Measurements from ENCODE around the gene GOLPH3. TPM values are rescaled to one million over a fixed set of nuclear protein-coding genes. Genes with fewer than 3 reads are reported as not detected.
"Not testable (repeated sequence)": the region's sequence is repeated elsewhere in the genome, so short reads cannot be mapped to it uniquely, and the experiment has no call there.

The GOLPH3 gene
- total RNA-seq, 1 donor from 2014 or later: 105 TPM

DNA sequence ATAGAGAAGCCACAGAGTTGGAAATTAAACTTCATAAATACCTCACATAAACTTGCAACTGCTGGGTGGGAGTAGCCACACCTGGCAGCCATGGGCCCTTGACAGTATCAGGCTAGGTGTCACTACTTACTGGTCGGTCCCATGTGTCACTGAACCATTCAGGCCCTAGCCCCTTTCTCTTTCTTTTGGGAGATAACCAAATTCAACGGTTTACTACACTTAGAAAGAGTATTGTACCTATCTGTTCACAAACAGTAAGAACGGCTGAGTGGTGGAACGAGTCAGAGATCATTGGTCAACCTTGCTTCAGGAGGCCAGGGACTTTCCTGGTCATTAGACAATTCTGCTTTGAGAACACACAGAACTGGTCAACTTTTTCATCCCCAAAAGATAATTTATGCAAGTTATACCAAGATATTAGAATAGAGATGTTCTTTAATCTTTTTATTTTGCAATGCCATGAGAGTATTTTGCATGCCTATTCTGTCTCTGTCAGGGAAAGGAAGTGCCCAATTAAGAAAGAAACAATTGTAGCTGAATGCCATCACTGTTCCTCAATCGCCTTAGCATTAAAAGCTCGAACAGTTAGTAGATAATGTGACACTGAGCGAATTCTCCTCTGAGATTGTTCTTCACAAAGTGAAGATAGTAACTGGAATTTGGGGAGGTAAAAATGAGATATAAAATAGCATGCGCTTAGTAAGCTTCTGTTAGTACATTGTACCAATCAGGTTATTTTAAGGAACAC is 50.9 kb downstream of the GOLPH3 start:
- no peaks in the 10 kb centered on the region for H3K9me3 Mint-ChIP-seq (ENCODE audit: unreplicated experiment)
- H3K36me3 Mint-ChIP-seq (ENCODE audit: low read depth, unreplicated experiment): peaks cover 35% of the 10 kb centered on the region
- DNase-seq (ENCODE audit: low spot score): no peak
- H3K27ac Mint-ChIP-seq (ENCODE audit: unreplicated experiment): peak overlapping the region; percentile 39
- H3K4me3 Mint-ChIP-seq (ENCODE audit: unreplicated experiment): no peak overlapping the region
- peaks cover 3% of the 10 kb centered on the region for H3K27me3 Mint-ChIP-seq (ENCODE audit: unreplicated experiment)
- peaks cover 22% of the 10 kb centered on the region for H3K4me1 Mint-ChIP-seq (ENCODE audit: unreplicated experiment)
- TF ChIP-seq, protein P1, sequence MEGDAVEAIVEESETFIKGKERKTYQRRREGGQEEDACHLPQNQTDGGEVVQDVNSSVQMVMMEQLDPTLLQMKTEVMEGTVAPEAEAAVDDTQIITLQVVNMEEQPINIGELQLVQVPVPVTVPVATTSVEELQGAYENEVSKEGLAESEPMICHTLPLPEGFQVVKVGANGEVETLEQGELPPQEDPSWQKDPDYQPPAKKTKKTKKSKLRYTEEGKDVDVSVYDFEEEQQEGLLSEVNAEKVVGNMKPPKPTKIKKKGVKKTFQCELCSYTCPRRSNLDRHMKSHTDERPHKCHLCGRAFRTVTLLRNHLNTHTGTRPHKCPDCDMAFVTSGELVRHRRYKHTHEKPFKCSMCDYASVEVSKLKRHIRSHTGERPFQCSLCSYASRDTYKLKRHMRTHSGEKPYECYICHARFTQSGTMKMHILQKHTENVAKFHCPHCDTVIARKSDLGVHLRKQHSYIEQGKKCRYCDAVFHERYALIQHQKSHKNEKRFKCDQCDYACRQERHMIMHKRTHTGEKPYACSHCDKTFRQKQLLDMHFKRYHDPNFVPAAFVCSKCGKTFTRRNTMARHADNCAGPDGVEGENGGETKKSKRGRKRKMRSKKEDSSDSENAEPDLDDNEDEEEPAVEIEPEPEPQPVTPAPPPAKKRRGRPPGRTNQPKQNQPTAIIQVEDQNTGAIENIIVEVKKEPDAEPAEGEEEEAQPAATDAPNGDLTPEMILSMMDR (IDR thresholded peaks at IDR 0.05; ENCODE audit: unreplicated experiment): no peak

DNA sequence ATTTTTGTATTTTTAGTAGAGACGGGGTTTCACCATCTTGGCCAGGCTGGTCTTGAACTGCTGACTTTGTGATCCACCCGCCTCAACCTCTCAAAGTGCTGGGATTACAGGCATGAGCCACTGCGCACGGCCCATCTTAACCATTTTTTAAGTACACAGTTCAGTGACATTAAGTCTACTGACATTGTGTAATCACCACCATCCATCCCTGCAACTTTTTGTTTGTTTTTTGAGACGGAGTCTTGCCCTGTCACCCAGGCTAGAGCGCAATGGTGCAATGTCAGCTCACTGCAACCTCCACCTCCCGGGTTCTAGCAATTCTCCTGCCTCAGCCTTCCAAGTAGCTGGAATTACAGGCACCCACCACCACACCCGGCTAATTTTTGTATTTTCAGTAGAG is 55.2 kb downstream of the GOLPH3 start:
- peaks cover 12% of the 10 kb centered on the region for H3K4me1 Mint-ChIP-seq (ENCODE audit: unreplicated experiment)
- DNase-seq (ENCODE audit: low spot score); H3K4me3 Mint-ChIP-seq (ENCODE audit: unreplicated experiment): not testable (repeated sequence)

DNA sequence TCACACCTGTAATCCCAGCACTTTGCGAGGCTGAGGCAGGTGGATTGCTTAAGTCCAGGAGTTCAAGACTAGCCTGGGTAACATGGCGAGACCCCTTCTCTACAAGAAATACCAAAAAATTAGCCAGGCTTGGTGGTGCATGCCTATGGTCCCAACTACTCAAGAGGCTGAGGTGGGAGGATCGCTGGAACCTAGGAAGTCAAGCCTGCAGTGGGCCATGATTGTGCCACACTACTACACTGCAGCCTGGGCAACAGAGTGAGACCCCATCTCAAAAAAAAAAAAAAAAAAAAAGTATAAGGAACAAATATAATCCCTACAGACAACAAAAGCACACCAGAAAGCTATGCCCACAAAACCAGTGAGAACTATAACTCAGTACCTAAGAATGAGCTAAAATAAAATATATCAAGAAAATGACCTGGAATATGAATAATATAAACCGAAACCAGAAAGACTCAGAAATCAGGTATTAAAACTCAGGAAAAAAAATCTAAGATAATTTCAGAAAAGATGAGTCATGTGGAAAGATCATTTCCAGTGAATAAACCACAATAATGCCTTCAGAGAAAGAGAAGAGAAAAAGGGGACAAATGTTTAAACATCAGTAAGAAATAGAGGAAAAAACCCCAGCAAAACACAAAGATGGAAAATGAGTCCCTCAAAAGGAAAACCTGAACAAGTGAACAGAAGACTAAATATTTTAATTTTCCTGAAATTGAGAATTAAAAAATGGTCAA is 57.4 kb downstream of the GOLPH3 start:
- peaks cover 3% of the 10 kb centered on the region for H3K27me3 Mint-ChIP-seq (ENCODE audit: unreplicated experiment)
- TF ChIP-seq, protein P1 (IDR thresholded peaks at IDR 0.05; ENCODE audit: unreplicated experiment): no peak

More for the DNA sequence above, 55.2 kb downstream of the GOLPH3 start:
- not testable (repeated sequence) for H3K9me3 Mint-ChIP-seq (ENCODE audit: unreplicated experiment); H3K27me3 Mint-ChIP-seq (ENCODE audit: unreplicated experiment); H3K27ac Mint-ChIP-seq (ENCODE audit: unreplicated experiment)
- H3K36me3 Mint-ChIP-seq (ENCODE audit: low read depth, unreplicated experiment): peaks cover 37% of the 10 kb centered on the region

DNA sequence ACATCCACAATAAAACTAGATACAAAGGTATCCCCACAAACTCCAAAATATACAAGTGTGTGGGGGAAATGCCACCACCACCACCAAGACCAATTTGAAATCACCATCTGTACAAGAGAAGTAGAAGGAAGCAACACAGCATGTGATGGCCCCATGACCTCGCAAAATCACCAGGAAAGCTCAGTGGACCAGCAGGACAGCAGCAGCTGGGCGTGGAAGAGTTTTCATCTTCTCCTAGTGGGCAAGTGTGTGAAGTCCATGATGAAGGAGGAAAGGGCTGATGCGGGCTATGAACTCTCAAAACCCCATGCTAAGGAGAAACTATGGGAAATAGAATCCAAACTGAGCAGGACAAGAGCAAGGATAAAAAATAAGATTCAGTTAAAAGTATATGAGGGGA is 58.1 kb downstream of the GOLPH3 start:
- TF ChIP-seq, protein P1 (IDR thresholded peaks at IDR 0.05; ENCODE audit: unreplicated experiment): no peak
- Mint-ChIP-seq H3K4me1 (ENCODE audit: unreplicated experiment) (peaks cover 18% of the 10 kb centered on the region), H3K27ac (ENCODE audit: unreplicated experiment) (peak overlapping the region; percentile 5), H3K36me3 (ENCODE audit: low read depth, unreplicated experiment) (peaks cover 45% of the 10 kb centered on the region), H3K4me3 (ENCODE audit: unreplicated experiment) (peak overlapping the region; percentile 3), H3K9me3 (ENCODE audit: unreplicated experiment) (no peaks in the 10 kb centered on the region), H3K27me3 (ENCODE audit: unreplicated experiment) (peaks cover 5% of the 10 kb centered on the region)
- DNase-seq (ENCODE audit: low spot score): no peak

More for the DNA sequence above, 57.4 kb downstream of the GOLPH3 start:
- H3K36me3 Mint-ChIP-seq (ENCODE audit: low read depth, unreplicated experiment): peaks cover 42% of the 10 kb centered on the region
- H3K4me1 Mint-ChIP-seq (ENCODE audit: unreplicated experiment): peaks cover 13% of the 10 kb centered on the region
- H3K9me3 Mint-ChIP-seq (ENCODE audit: unreplicated experiment): no peaks in the 10 kb centered on the region
- H3K27ac Mint-ChIP-seq (ENCODE audit: unreplicated experiment): no peak overlapping the region
- no peak for DNase-seq (ENCODE audit: low spot score)
- no peak overlapping the region for H3K4me3 Mint-ChIP-seq (ENCODE audit: unreplicated experiment)

DNA sequence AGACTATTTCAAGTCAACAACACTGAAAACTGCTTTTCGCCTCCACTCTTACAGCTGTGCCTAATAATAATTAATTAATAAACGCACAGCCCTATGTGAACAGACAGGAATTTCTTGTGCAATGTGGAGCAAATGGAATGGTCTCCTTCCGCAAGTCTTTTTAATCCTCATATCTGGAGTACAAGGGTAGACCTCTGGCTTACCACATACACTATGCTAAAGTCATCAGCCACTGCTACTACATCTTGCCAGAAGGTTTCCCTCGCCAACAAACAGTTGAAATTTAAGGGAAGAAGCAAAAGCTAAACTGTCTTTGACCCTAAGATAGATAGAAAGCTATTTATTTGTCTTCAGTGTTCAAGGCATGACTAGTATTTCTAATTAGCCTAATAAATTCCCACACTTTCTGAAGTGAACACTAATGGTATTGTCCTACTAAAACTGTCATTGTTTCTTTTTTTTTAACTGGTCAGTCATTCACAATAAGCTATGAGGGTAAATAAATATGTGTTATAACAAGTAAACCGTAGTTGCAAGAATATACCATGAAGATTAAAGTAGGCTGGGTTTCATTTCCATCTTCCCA is 63.9 kb downstream of the GOLPH3 start:
- Mint-ChIP-seq H3K27me3 (ENCODE audit: unreplicated experiment) (peaks cover 7% of the 10 kb centered on the region), H3K36me3 (ENCODE audit: low read depth, unreplicated experiment) (peaks cover 62% of the 10 kb centered on the region), H3K9me3 (ENCODE audit: unreplicated experiment) (no peaks in the 10 kb centered on the region), H3K4me3 (ENCODE audit: unreplicated experiment) (no peak overlapping the region), H3K27ac (ENCODE audit: unreplicated experiment) (no peak overlapping the region), H3K4me1 (ENCODE audit: unreplicated experiment) (peaks cover 25% of the 10 kb centered on the region)
- TF ChIP-seq, protein P1 (IDR thresholded peaks at IDR 0.05; ENCODE audit: unreplicated experiment): no peak
- no peak for DNase-seq (ENCODE audit: low spot score)

All from endothelial cell (in vitro differentiated cells).